ENCODE data around the gene SLC12A7.

SLC12A7 gene

DNA sequence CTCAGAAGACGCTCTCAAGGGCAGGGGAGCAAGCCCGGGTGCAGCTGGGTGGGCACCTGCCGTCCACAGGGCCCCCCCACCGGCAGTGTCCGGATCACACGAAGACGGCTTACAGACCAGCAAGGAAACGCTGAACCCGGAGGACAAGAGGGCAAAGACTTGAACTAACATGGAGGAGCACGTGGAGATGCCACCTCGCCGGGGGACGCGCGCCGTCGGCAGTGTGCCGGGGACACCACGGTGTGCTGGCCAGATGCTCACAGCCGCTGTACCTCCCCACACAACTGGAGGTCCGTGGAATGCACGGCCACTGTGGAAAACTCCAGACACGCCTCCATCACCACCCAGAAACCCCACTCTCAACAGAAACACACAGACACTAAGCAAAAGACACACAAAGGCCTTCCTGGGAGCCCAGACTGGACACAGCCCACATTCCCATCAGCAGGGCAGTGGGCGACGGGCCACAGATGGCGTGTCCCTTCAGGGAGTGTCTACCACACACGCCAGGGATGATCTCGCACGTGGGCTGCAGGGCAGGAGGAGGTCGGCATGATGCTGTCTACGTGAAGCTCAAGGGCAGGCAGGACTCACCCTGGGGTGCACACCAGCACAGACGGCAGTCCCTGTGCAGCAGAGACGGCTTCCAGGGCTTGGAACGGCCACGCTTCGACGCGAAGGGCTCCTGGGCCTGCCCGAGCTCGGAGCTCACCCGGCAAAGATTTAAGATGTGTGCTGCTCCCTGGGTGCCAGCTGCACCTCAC, 8.6 kb upstream of the SLC12A7 start:
- DNase-seq, result no peak
- Mint-ChIP-seq H3K4me3 (no peak overlapping the region), H3K36me3 (ENCODE audit: low read depth) (peaks cover 8% of the 10 kb centered on the region), H3K4me1 (peaks cover 41% of the 10 kb centered on the region), H3K27ac (no peak overlapping the region), H3K27me3 (ENCODE audit: low read depth, poor library complexity) (peaks cover 8% of the 10 kb centered on the region), H3K9me3 (peaks cover 17% of the 10 kb centered on the region)
- TF ChIP-seq, protein P1, sequence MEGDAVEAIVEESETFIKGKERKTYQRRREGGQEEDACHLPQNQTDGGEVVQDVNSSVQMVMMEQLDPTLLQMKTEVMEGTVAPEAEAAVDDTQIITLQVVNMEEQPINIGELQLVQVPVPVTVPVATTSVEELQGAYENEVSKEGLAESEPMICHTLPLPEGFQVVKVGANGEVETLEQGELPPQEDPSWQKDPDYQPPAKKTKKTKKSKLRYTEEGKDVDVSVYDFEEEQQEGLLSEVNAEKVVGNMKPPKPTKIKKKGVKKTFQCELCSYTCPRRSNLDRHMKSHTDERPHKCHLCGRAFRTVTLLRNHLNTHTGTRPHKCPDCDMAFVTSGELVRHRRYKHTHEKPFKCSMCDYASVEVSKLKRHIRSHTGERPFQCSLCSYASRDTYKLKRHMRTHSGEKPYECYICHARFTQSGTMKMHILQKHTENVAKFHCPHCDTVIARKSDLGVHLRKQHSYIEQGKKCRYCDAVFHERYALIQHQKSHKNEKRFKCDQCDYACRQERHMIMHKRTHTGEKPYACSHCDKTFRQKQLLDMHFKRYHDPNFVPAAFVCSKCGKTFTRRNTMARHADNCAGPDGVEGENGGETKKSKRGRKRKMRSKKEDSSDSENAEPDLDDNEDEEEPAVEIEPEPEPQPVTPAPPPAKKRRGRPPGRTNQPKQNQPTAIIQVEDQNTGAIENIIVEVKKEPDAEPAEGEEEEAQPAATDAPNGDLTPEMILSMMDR (IDR thresholded peaks at IDR 0.05), result no peak

DNA sequence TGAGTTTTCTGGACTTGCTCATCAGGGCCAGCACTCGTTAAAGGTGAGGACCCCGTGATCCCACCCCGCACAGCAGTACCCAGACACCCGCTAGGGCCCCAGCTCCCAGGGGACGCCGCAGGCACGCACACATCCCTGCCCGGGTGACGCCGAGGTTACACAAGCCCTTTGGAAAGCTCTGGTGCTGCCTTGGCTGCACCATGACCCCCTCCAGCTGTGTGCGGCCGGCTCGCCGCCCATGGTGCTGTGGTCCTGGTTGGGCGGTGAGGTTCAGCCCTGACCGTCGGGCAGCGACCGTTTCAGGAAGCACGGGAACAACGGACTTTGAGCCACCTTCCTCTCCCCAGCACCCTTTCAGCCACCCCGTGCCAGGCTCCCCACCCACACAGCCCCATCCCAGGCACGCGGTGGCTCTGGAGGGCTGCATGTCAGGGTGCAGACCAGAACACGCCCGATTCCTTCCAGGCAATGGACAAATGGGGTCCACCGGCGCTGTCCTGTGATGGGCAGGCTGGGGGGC, 7.5 kb upstream of the SLC12A7 start:
- Mint-ChIP-seq H3K27ac (no peak overlapping the region), H3K9me3 (peaks cover 7% of the 10 kb centered on the region)

DNA sequence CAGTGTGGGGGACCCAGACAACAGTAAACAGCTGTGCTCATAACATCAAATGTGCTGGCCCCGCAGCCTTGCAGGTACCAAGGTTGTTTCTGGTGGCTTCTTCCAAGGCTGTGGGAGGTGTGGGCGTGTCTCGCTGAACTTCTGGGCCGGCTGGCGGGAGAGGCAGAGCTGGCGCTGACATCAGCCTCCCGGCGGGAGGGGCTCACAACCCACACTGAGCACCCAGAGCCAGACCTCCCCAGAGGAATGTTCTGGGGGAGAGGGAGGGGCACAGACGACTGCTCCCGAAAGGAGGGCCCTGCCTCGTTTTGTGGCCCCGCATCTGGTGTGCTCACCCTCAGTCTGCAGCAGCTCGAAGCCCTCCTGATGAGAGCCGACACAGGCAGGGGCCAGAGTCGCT, 6.9 kb upstream of the SLC12A7 start:
- Mint-ChIP-seq H3K36me3 (ENCODE audit: low read depth) (no peaks in the 10 kb centered on the region), H3K27me3 (ENCODE audit: low read depth, poor library complexity) (peaks cover 10% of the 10 kb centered on the region), H3K4me3 (no peak overlapping the region), H3K27ac (no peak overlapping the region), H3K4me1 (peaks cover 41% of the 10 kb centered on the region), H3K9me3 (peaks cover under 1% of the 10 kb centered on the region)
- no peak for DNase-seq
- TF ChIP-seq, protein P1 (IDR thresholded peaks at IDR 0.05), result no peak

More for the DNA sequence above, 7.5 kb upstream of the SLC12A7 start:
- peaks cover 10% of the 10 kb centered on the region for H3K27me3 Mint-ChIP-seq (ENCODE audit: low read depth, poor library complexity)
- DNase-seq, result no peak
- H3K36me3 Mint-ChIP-seq (ENCODE audit: low read depth), result peaks cover 5% of the 10 kb centered on the region
- TF ChIP-seq, protein P1 (IDR thresholded peaks at IDR 0.05), result no peak
- peaks cover 41% of the 10 kb centered on the region for H3K4me1 Mint-ChIP-seq
- H3K4me3 Mint-ChIP-seq, result no peak overlapping the region

DNA sequence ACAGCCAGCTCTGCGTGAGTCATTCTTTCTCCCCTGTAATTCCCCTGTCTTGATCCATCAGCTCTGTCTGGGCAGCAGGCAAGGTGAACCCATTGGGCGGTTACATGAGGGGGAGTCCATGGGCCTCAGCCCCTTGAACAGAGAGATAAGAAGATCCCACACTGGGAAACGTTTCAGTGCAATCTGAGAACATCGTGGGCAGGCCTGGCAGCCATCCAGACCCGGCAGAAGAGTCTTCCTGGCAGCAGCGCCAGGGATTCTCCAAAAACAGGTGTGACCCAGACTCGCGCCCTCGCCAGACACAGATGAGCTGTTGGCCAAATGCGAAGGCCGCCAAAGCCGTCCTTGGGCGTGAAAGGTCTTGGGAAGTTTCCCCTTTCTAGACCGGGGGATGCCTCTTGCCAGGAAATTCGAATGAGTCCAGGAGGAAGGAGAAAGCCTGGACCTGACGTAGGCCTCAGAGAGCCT, 6.4 kb upstream of the SLC12A7 start:
- TF ChIP-seq, protein P1 (IDR thresholded peaks at IDR 0.05), result no peak
- peaks cover 41% of the 10 kb centered on the region for H3K4me1 Mint-ChIP-seq
- no peaks in the 10 kb centered on the region for H3K36me3 Mint-ChIP-seq (ENCODE audit: low read depth)
- no peak for DNase-seq
- H3K4me3 Mint-ChIP-seq, result peak overlapping the region; percentile 34
- no peaks in the 10 kb centered on the region for H3K9me3 Mint-ChIP-seq
- H3K27ac Mint-ChIP-seq, result no peak overlapping the region
- H3K27me3 Mint-ChIP-seq (ENCODE audit: low read depth, poor library complexity), result peaks cover 12% of the 10 kb centered on the region

DNA sequence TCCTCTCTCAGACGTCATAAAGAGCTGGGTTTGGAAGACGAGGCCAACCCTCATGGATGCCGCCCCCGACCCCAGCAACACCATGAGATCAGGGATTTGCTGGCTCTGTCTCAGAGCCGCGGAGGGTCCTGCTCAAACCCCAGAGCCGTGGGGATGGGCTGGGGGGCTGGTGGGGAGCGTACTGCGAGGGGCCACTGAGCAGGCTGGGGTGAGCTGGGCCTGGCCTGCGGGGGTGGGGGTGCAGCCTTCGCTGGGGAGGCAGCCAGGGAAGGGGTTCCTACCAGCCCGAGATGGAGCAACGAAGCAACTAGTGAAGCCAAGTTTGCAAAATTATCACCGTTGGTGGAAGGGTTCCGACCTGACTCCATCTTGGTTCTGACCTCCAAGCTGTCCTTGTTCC, 5.1 kb upstream of the SLC12A7 start:
- TF ChIP-seq, protein P1 (IDR thresholded peaks at IDR 0.05), result no peak
- Mint-ChIP-seq H3K27me3 (ENCODE audit: low read depth, poor library complexity) (peaks cover 14% of the 10 kb centered on the region), H3K9me3 (no peaks in the 10 kb centered on the region), H3K4me3 (no peak overlapping the region), H3K36me3 (ENCODE audit: low read depth) (no peaks in the 10 kb centered on the region), H3K4me1 (peaks cover 41% of the 10 kb centered on the region), H3K27ac (no peak overlapping the region)
- DNase-seq, result no peak
